HCT116 (cell line): ENCODE results near the gene NCBP3. TPM values are rescaled to one million over a fixed set of nuclear protein-coding genes. Genes with fewer than 3 reads are reported as not detected.

ENCODE experiments used
- ATAC-seq: fragments of 200-7000 bp; cut with Tn5 transposase; 2 replicates; pipeline ENCODE4 v1.9.1; 2020; ENCODE audit warnings: mild to moderate bottlenecking, moderate library complexity
- BruUV-seq: library from RNA; stranded (reverse); fragments of 400-500 nt; replicated peaks from 2 replicates; lab custom pipeline; 2021; lab: Mats Ljungman, UMichigan
- CTCF ChIA-PET: fragments of 300-600 bp; sonication (Branson Sonifier 250); formaldehyde crosslinking; loops from one replicate; lab custom pipeline; 2021; ENCODE audit warnings: antibody characterized with exemption; lab: Charles Lee
- POLR2A ChIA-PET: fragments of 300-600, 350-600 bp; sonication (Branson Sonifier 250); formaldehyde crosslinking; loops from one replicate; lab custom pipeline; 2021; ENCODE audit warnings: antibody characterized with exemption; lab: Charles Lee
- RAD21 ChIA-PET, 2 experiments: fragments of 300-600 bp; sonication (Branson Sonifier 250); formaldehyde crosslinking; loops; one replicate each; lab custom pipeline; 2023; ENCODE audit warnings: low total read pairs in 2 of 2; ENCODE audit not compliant: uncharacterized antibody in 2 of 2, unreplicated experiment in 2 of 2, low non-redundant PET in 1 of 2; lab: Charles Lee
- DNase-seq: peaks from one replicate; pipeline ENCODE4 v3.0.0-alpha.2; 2010; ENCODE audit warnings: low read depth, low spot score
- H2AFZ ChIP-seq: fragments of 200-600 bp; shearing (Covaris generic), sonication (generic); 2 replicates; pipeline ENCODE4 v1.6.1; 2017; ENCODE audit warnings: low read depth, mixed run types, mixed read lengths, antibody characterized with exemption, low read length; ENCODE audit not compliant: poor library complexity, severe bottlenecking
- H3K27ac ChIP-seq: 2 replicates; pipeline ENCODE4 v1.5.1; 2012; ENCODE audit warnings: low read depth, low read length
- H3K27me3 ChIP-seq: fragments of 200-600 bp; sonication (generic); 2 replicates; pipeline ENCODE4 v1.6.1; 2016; ENCODE audit warnings: mixed run types, low read length, mixed read lengths; ENCODE audit not compliant: insufficient read depth
- H3K36me3 ChIP-seq, 2 experiments: fragments of 200-500 bp in 1 of 2; fragments of 200-600 bp in 1 of 2; sonication (Bioruptor generic) in 1 of 2; sonication (generic) in 1 of 2; 2 replicates each; pipeline versions ENCODE4 v1.5.1 to v1.6.1; 2014 to 2016; ENCODE audit warnings: low read length in 2 of 2, inconsistent platforms in 1 of 2, mixed read lengths in 1 of 2, mixed run types in 1 of 2; ENCODE audit not compliant: insufficient read depth in 2 of 2, control insufficient read depth in 1 of 2
- H3K4me1 ChIP-seq, 2 experiments: fragments of 200-600 bp in 1 of 2; sonication (generic) in 1 of 2; 2 replicates each; pipeline versions ENCODE4 v1.5.1 to v1.6.1; 2012 to 2017; ENCODE audit warnings: low read length in 2 of 2, inconsistent platforms in 1 of 2, mild to moderate bottlenecking in 1 of 2, mixed read lengths in 1 of 2, mixed run types in 1 of 2, moderate library complexity in 1 of 2; ENCODE audit not compliant: insufficient read depth in 2 of 2, control insufficient read depth in 1 of 2
- H3K4me2 ChIP-seq: fragments of 200-600 bp; sonication (generic); 2 replicates; pipeline ENCODE4 v1.6.1; 2017; ENCODE audit warnings: mixed run types, low read length, mixed read lengths
- H3K4me3 ChIP-seq, 2 experiments: fragments of 200-600 bp in 1 of 2; sonication (generic) in 1 of 2; replicated peaks in 1 of 2; 2 replicates each; pipeline ENCODE4 v1.5.1; 2011 to 2016; ENCODE audit warnings: low read length in 2 of 2, control low read depth in 1 of 2, low read depth in 1 of 2, mild to moderate bottlenecking in 1 of 2, mixed read lengths in 1 of 2, mixed run types in 1 of 2
- H3K79me2 ChIP-seq: fragments of 200-600 bp; sonication (generic); 2 replicates; pipeline ENCODE4 v1.6.1; 2017; ENCODE audit warnings: mild to moderate bottlenecking, mixed run types, low read length, moderate library complexity, mixed read lengths; ENCODE audit not compliant: insufficient read depth
- H3K9ac ChIP-seq: fragments of 200-600 bp; sonication (generic); 2 replicates; pipeline ENCODE4 v1.6.1; 2016; ENCODE audit warnings: low read length, mixed read lengths
- H3K9me2 ChIP-seq: fragments of 200-600 bp; sonication (generic), shearing (Covaris generic); 2 replicates; pipeline ENCODE4 v1.6.1; 2017; ENCODE audit warnings: mixed run types, mild to moderate bottlenecking, moderate library complexity; ENCODE audit not compliant: insufficient read depth
- H3K9me3 ChIP-seq, 2 experiments: fragments of 200-500 bp in 1 of 2; fragments of 200-600 bp in 1 of 2; sonication (Bioruptor generic) in 1 of 2; sonication (generic) in 1 of 2; 2 replicates each; pipeline ENCODE4 v1.6.1; 2014 to 2017; ENCODE audit warnings: low read length in 2 of 2, mixed read lengths in 2 of 2, inconsistent platforms in 1 of 2, low read depth in 1 of 2, mild to moderate bottlenecking in 1 of 2, mixed run types in 1 of 2, moderate library complexity in 1 of 2; ENCODE audit not compliant: control insufficient read depth in 1 of 2, insufficient read depth in 1 of 2
- H4K20me1 ChIP-seq: fragments of 200-600 bp; sonication (generic), shearing (Covaris generic); 2 replicates; pipeline ENCODE4 v1.6.1; 2017; ENCODE audit warnings: mixed run types, mild to moderate bottlenecking, moderate library complexity; ENCODE audit not compliant: insufficient read depth
- ATF3 ChIP-seq: IDR thresholded peaks from 2 replicates; pipeline ENCODE4 v1.6.1; 2012
- CEBPB ChIP-seq: IDR thresholded peaks from 2 replicates; pipeline ENCODE4 v1.6.1; 2012; ENCODE audit warnings: low read depth
- ELF1 ChIP-seq: IDR thresholded peaks from 2 replicates; pipeline ENCODE4 v1.6.1; 2012; ENCODE audit warnings: low read depth, borderline replicate concordance
- EZH2 ChIP-seq: fragments of 200-600 bp; sonication (generic); IDR thresholded peaks from 2 replicates; pipeline ENCODE4 v1.6.1; 2017; ENCODE audit warnings: antibody characterized with exemption, mixed run types
- EZH2phosphoT487 ChIP-seq: fragments of 200-600 bp; IDR thresholded peaks from 2 replicates; pipeline ENCODE4 v1.6.1; 2018; ENCODE audit warnings: antibody characterized with exemption, borderline replicate concordance
- FOSL1 ChIP-seq: IDR thresholded peaks from 2 replicates; pipeline ENCODE4 v1.6.1; 2012; ENCODE audit warnings: low read depth
- POLR2AphosphoS5 ChIP-seq: IDR thresholded peaks from 2 replicates; pipeline ENCODE4 v1.6.1; 2011; ENCODE audit warnings: mild to moderate bottlenecking, low read depth, low read length, moderate library complexity
- SP1 ChIP-seq: IDR thresholded peaks from 2 replicates; pipeline ENCODE4 v1.6.1; 2012; ENCODE audit warnings: low read depth
- SRF ChIP-seq: IDR thresholded peaks from 2 replicates; pipeline ENCODE4 v1.6.1; 2012; ENCODE audit warnings: low read depth
- TCF7L2 ChIP-seq: IDR thresholded peaks from 2 replicates; pipeline ENCODE4 v1.7.0; 2011; ENCODE audit warnings: borderline replicate concordance, inconsistent platforms; ENCODE audit not compliant: insufficient read depth, insufficient read length; ENCODE audit errors: extremely low read depth
- YY1 ChIP-seq: IDR thresholded peaks from 2 replicates; pipeline ENCODE4 v1.6.1; 2011; ENCODE audit warnings: low read length, low read depth, moderate library complexity, mild to moderate bottlenecking; ENCODE audit not compliant: insufficient replicate concordance; ENCODE audit errors: extremely low read depth
- intact Hi-C: fragments of 100-400 bp; cut with micrococcal nuclease; formaldehyde crosslinking; loops from 2 replicates; pipeline ENCODE4 v1.10.0; 2022
- total RNA-seq: library from RNA; stranded (reverse); gene quantifications from one replicate; pipeline ENCODE4 v1.2.1, GENCODE V29; 2021; ENCODE audit not compliant: unreplicated experiment
- TF ChIP-seq, protein P1 (sequence below): IDR thresholded peaks from 2 replicates; pipeline ENCODE4 v1.6.1; 2011; ENCODE audit warnings: mild to moderate bottlenecking, low read length, moderate library complexity; ENCODE audit not compliant: insufficient replicate concordance; ENCODE audit errors: extremely low read depth

NCBP3 gene
- total RNA-seq, 1 experiment from 2014 or later: 46.5 TPM

- BruUV-seq: no TSS peak
- no peaks in the 10 kb centered on the region for H3K36me3 ChIP-seq
- ChIA-PET POLR2A (no interaction called here), CTCF (no interaction called here), RAD21 (no interaction called here)
- no peak for TF ChIP-seq CEBPB
- TF ChIP-seq POLR2AphosphoS5: no peak
- TF ChIP-seq YY1: no peak
- TF ChIP-seq TCF7L2: no peak
- no peak for TF ChIP-seq ATF3
- no peak for TF ChIP-seq FOSL1
- no peak for TF ChIP-seq ELF1
- TF ChIP-seq SP1: no peak
- no peak for TF ChIP-seq EZH2
- no peak for TF ChIP-seq EZH2phosphoT487
- TF ChIP-seq, protein P1, sequence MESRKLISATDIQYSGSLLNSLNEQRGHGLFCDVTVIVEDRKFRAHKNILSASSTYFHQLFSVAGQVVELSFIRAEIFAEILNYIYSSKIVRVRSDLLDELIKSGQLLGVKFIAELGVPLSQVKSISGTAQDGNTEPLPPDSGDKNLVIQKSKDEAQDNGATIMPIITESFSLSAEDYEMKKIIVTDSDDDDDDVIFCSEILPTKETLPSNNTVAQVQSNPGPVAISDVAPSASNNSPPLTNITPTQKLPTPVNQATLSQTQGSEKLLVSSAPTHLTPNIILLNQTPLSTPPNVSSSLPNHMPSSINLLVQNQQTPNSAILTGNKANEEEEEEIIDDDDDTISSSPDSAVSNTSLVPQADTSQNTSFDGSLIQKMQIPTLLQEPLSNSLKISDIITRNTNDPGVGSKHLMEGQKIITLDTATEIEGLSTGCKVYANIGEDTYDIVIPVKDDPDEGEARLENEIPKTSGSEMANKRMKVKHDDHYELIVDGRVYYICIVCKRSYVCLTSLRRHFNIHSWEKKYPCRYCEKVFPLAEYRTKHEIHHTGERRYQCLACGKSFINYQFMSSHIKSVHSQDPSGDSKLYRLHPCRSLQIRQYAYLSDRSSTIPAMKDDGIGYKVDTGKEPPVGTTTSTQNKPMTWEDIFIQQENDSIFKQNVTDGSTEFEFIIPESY: no peak
- TF ChIP-seq SRF: no peak
- no peak overlapping the region for H2AFZ ChIP-seq
- no peaks in the 10 kb centered on the region for H4K20me1 ChIP-seq
- H3K9ac ChIP-seq: no peak overlapping the region
- H3K9me3 ChIP-seq: no peaks in the 10 kb centered on the region
- H3K79me2 ChIP-seq: no peaks in the 10 kb centered on the region
- no peaks in the 10 kb centered on the region for H3K27me3 ChIP-seq
- ATAC-seq (no peak), DNase-seq (no peak)
- no peaks in the 10 kb centered on the region for H3K9me2 ChIP-seq
- no peak overlapping the region for H3K4me2 ChIP-seq
- no peak overlapping the region for H3K27ac ChIP-seq
- intact Hi-C loops: no loop called here
- peaks cover 3 to 9% of the 10 kb centered on the region in 2 experiments; a peak in 3 of 4 replicates for H3K4me1 ChIP-seq
- H3K4me3 ChIP-seq: no peak overlapping the region
These were observed 50.5 kb downstream of the NCBP3 start for GRCh38 chr17:3795390-3796102.
